SK-N-MC (cell line): ENCODE data around the gene GFOD1.

Experiments used
- EZH2 ChIP-seq: fragments of 200-600 bp; sonication (generic); IDR thresholded peaks from one replicate; pipeline ENCODE4 v1.6.1; 2017; ENCODE audit warnings: antibody characterized with exemption
- POLR2AphosphoS5 ChIP-seq: IDR thresholded peaks from 2 replicates; pipeline ENCODE4 v1.6.1; 2012; ENCODE audit warnings: mild to moderate bottlenecking, low read depth, low read length, borderline replicate concordance

DNA sequence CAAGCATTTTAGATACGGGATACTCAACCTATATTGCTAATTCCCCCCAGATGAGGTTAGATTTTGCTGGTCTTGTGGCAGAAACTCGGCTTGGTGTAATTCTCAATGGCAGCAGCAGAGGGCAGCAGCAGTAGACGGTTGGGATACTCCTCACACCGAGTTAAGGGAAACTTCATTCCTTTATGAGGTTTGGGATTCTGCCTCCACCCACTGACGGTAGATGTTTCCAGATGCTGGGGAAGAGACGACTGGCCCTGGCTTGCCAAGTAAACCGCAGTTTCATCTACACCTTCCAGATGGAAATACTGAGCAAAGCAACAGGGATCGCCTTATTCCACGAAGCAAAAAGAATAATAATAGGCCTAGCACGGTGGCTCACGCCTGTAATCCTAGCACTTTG is 150.8 kb downstream of the GFOD1 start:
- TF ChIP-seq EZH2, result no peak
- TF ChIP-seq POLR2AphosphoS5, result no peak
